Fibroblast of the aortic adventitia (primary cell): ENCODE measurements around the gene GPC6. TPM values are rescaled to one million over a fixed set of nuclear protein-coding genes. Genes with fewer than 3 reads are reported as not detected.
"Not testable (repeated sequence)": the region's sequence is repeated elsewhere in the genome, so short reads cannot be mapped to it uniquely, and the experiment has no call there.

ENCODE experiments used
- DNase-seq: peaks from one replicate; pipeline ENCODE4 v3.0.0-alpha.2; 2010; ENCODE audit warnings: low read depth
- H3K4me3 ChIP-seq: 2 replicates; pipeline ENCODE4 v1.5.1; 2011; ENCODE audit warnings: low read depth, mild to moderate bottlenecking, control low read depth, low read length, moderate library complexity
- CTCF ChIP-seq: IDR thresholded peaks from 2 replicates; pipeline ENCODE4 v1.5.1; 2011; ENCODE audit warnings: mild to moderate bottlenecking, low read length, control low read depth, inconsistent platforms; ENCODE audit not compliant: insufficient read depth
- total RNA-seq: library from RNA; depleted of rRNA; stranded (reverse); fragments of >200 nt; gene quantifications from 2 replicates; pipeline ENCODE4 v1.2.3, GENCODE V29; 2012; ENCODE audit warnings: low replicate concordance

The GPC6 gene
- total RNA-seq, 1 donor: 92.6 TPM

- DNase-seq: no peak
- no peak overlapping the region for H3K4me3 ChIP-seq
- no peak for TF ChIP-seq CTCF
Observed at GRCh38 chr13:93199856-93200255, 26.8 kb upstream of the GPC6 start.

- no peak overlapping the region for H3K4me3 ChIP-seq
- no peak for DNase-seq
- TF ChIP-seq CTCF: no peak
Observed at GRCh38 chr13:93200626-93201025, 26.0 kb upstream of the GPC6 start.

- DNase-seq: no peak
- no peak for TF ChIP-seq CTCF
- no peak overlapping the region for H3K4me3 ChIP-seq
Observed at GRCh38 chr13:93201992-93202558, 24.5 kb upstream of the GPC6 start.

GRCh38 chr13:93206778-93207392 is 19.7 kb upstream of the GPC6 start:
- not testable (repeated sequence) for H3K4me3 ChIP-seq, DNase-seq

GRCh38 chr13:93216122-93216521 is 10.5 kb upstream of the GPC6 start:
- H3K4me3 ChIP-seq: no peak overlapping the region
- TF ChIP-seq CTCF: no peak
- DNase-seq: no peak

GRCh38 chr13:93217721-93218261 is 8.8 kb upstream of the GPC6 start:
- DNase-seq: peak; percentile 51
- no peak for TF ChIP-seq CTCF
- no peak overlapping the region for H3K4me3 ChIP-seq

GRCh38 chr13:93218583-93218982 is 8.0 kb upstream of the GPC6 start:
- no peak for DNase-seq
- no peak overlapping the region for H3K4me3 ChIP-seq
- no peak for TF ChIP-seq CTCF
